GM12878 (cell line): ENCODE results near the gene WDR17. TPM values are rescaled to one million over a fixed set of nuclear protein-coding genes. Genes with fewer than 3 reads are reported as not detected.

Experiments
- ATAC-seq: fragments of 200-7000 bp; cut with Tn5 transposase; 3 replicates; pipeline ENCODE4 v1.9.1; 2020; ENCODE audit warnings: mild to moderate bottlenecking, moderate library complexity
- BruUV-seq: library from RNA; stranded (reverse); fragments of 400-500 nt; replicated peaks from 2 replicates; lab custom pipeline; 2021; lab: Mats Ljungman, UMichigan
- CTCF ChIA-PET: fragments of 300-600 bp; sonication (Branson Sonifier 250); formaldehyde crosslinking; extraction: SDS; loops from one replicate; lab custom pipeline; 2021; ENCODE audit warnings: inconsistent platforms; lab: Yijun Ruan, JAX
- POLR2A ChIA-PET: fragments of 350-600 bp; formaldehyde crosslinking; extraction: SDS; loops from one replicate; lab custom pipeline; 2021; ENCODE audit warnings: inconsistent platforms; lab: Charles Lee
- RAD21 ChIA-PET: fragments of 300-600 bp; sonication (Branson Sonifier 250); formaldehyde crosslinking; loops from one replicate; lab custom pipeline; 2023; ENCODE audit warnings: antibody characterized with exemption; ENCODE audit not compliant: unreplicated experiment; lab: Charles Lee
- SMC1A ChIA-PET: fragments of 300-600 bp; sonication (Branson Sonifier 250); formaldehyde crosslinking; loops from one replicate; lab custom pipeline; 2023; ENCODE audit not compliant: unreplicated experiment, uncharacterized antibody; lab: Charles Lee
- DNase-seq: peaks from one replicate; pipeline ENCODE4 v3.0.0-alpha.2; 2011; ENCODE audit warnings: low read depth, low spot score
- FAIRE-seq: peaks from 3 replicates; lab custom pipeline; 2011; peaks lifted over from hg19 to GRCh38; lab: Jason Lieb, UNC
- H2AFZ ChIP-seq: 2 replicates; pipeline ENCODE4 v1.6.0; 2011; ENCODE audit warnings: low read depth, low read length, control low read depth; ENCODE audit not compliant: control insufficient read depth
- H3K27ac ChIP-seq: 2 replicates; pipeline ENCODE4 v1.5.1; 2011; ENCODE audit warnings: control low read depth; ENCODE audit not compliant: control insufficient read depth, insufficient read depth
- H3K27me3 ChIP-seq, 2 experiments: replicated peaks in 1 of 2; 2 replicates each; pipeline versions ENCODE4 v1.6.0 to v1.6.1; 2011; ENCODE audit warnings: low read length in 1 of 2; ENCODE audit not compliant: control insufficient read depth in 2 of 2, insufficient read depth in 2 of 2
- H3K36me3 ChIP-seq, 2 experiments: 2 replicates each; pipeline ENCODE4 v1.5.1; 2011; ENCODE audit warnings: low read length in 1 of 2; ENCODE audit not compliant: control insufficient read depth in 2 of 2, insufficient read depth in 2 of 2
- H3K4me1 ChIP-seq: 2 replicates; pipeline ENCODE4 v1.6.1; 2011; ENCODE audit warnings: mild to moderate bottlenecking, low read length, moderate library complexity, mixed read lengths; ENCODE audit not compliant: control insufficient read depth, insufficient read depth
- H3K4me2 ChIP-seq: 2 replicates; pipeline ENCODE4 v1.6.0; 2011; ENCODE audit warnings: control low read depth; ENCODE audit not compliant: control insufficient read depth, insufficient read depth
- H3K4me3 ChIP-seq: fragments of 200-600 bp; sonication (generic); 2 replicates; pipeline ENCODE4 v1.5.1; 2016
- H3K79me2 ChIP-seq: 2 replicates; pipeline ENCODE4 v1.6.0; 2011; ENCODE audit warnings: low read length; ENCODE audit not compliant: control insufficient read depth, insufficient read depth
- H3K9ac ChIP-seq: 2 replicates; pipeline ENCODE4 v1.8.0; 2011; ENCODE audit warnings: low read length, control low read depth, mixed read lengths; ENCODE audit not compliant: control insufficient read depth, insufficient read depth
- H3K9me3 ChIP-seq: replicated peaks from 3 replicates; pipeline ENCODE4 v1.5.1; 2011; ENCODE audit warnings: mild to moderate bottlenecking, low read length; ENCODE audit not compliant: control insufficient read depth, insufficient read depth
- H4K20me1 ChIP-seq: 2 replicates; pipeline ENCODE4 v1.6.0; 2011; ENCODE audit not compliant: control insufficient read depth, insufficient read depth
- LARP7 ChIP-seq: fragments of 450-650 bp; IDR thresholded peaks from 2 replicates; pipeline ENCODE4 v1.6.1; 2017; ENCODE audit warnings: mild to moderate bottlenecking
- YY1 ChIP-seq: IDR thresholded peaks from 2 replicates; pipeline ENCODE4 v1.6.1; 2011; ENCODE audit warnings: low read depth, mild to moderate bottlenecking, low read length
- WGBS: methylation state at CpG from one replicate; pipeline ENCODE4 v1.1.6; 2016; ENCODE audit warnings: low lambda C conversion rate; ENCODE audit not compliant: insufficient replicate concordance, insufficient coverage; ENCODE audit errors: missing lambda C conversion rate; 5-methylcytosine and 5-hydroxymethylcytosine counted together
- in situ Hi-C: fragments of 300-500 bp; cut with MboI; formaldehyde crosslinking; loops from 9 replicates; pipeline ENCODE4 v1.14.3; 2018; ENCODE audit warnings: mixed read lengths
- intact Hi-C: fragments of 100-400 bp; cut with micrococcal nuclease; formaldehyde crosslinking; loops from one replicate; pipeline ENCODE4 v1.14.2; 2022; ENCODE audit not compliant: unreplicated experiment
- polyA plus RNA-seq, 11 experiments: library from polyadenylated mRNA; depleted of rRNA in 4 of 11; unstranded in 6 of 11; stranded (reverse) in 5 of 11; fragments of >200 nt; fragmentation: Nextera tagmentation in 4 of 11; fragmentation: Illumina TruSeq in 1 of 11; extraction: Ambion mirVana in 4 of 11; extraction: Trizol in 1 of 11; gene quantifications; 1 replicate in 1 of 11; 2 replicates in 10 of 11; pipeline versions ENCODE4 v1.2.1 to v1.2.3, GENCODE V29; 2011 to 2016; ENCODE audit warnings: inconsistent platforms in 2 of 11, missing spikeins in 2 of 11, low read depth in 1 of 11
- total RNA-seq, 4 experiments: library from RNA; depleted of rRNA in 3 of 4; stranded (reverse); fragments of >200 nt in 3 of 4; fragmentation: Illumina TruSeq in 1 of 4; extraction: Trizol in 1 of 4; gene quantifications; 2 replicates each; pipeline versions ENCODE4 v1.2.1 to v1.2.3, GENCODE V29; 2013 to 2021
- TF ChIP-seq, protein P1 (sequence below): fragments of 450-650 bp; conservative IDR thresholded peaks from 2 replicates; pipeline ENCODE4 v1.6.1; 2017; ENCODE audit warnings: mild to moderate bottlenecking, moderate library complexity

WDR17 gene
- total and polyA plus RNA-seq, 10 of the 15 experiments (the other 5 are each of a cell fraction or from before 2014, with no cell fraction given), result 0.43 to 3.8 (median 2.8) TPM

DNA sequence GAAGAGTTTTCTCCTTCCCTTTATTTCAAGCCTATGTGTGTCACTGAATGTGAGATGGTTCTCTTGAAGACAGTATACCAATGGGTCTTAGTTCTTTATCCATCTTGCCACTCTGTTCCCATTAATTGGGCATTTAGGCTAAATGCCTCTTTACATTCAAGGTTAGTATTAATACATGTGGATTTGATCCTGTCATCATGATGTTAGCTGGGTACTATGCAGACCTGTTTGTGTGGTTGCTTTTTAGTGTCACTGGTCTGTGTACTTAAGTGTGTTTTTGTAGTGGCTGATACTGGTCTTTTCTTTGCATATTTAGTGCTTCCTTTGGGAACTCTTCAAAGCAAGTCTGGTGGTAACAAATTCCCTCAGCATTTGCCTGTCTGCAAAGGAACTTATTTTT is 23.4 kb upstream of the WDR17 start (continued):
- TF ChIP-seq, protein P1, sequence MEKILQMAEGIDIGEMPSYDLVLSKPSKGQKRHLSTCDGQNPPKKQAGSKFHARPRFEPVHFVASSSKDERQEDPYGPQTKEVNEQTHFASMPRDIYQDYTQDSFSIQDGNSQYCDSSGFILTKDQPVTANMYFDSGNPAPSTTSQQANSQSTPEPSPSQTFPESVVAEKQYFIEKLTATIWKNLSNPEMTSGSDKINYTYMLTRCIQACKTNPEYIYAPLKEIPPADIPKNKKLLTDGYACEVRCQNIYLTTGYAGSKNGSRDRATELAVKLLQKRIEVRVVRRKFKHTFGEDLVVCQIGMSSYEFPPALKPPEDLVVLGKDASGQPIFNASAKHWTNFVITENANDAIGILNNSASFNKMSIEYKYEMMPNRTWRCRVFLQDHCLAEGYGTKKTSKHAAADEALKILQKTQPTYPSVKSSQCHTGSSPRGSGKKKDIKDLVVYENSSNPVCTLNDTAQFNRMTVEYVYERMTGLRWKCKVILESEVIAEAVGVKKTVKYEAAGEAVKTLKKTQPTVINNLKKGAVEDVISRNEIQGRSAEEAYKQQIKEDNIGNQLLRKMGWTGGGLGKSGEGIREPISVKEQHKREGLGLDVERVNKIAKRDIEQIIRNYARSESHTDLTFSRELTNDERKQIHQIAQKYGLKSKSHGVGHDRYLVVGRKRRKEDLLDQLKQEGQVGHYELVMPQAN, result no peak
- TF ChIP-seq LARP7, result no peak

DNA sequence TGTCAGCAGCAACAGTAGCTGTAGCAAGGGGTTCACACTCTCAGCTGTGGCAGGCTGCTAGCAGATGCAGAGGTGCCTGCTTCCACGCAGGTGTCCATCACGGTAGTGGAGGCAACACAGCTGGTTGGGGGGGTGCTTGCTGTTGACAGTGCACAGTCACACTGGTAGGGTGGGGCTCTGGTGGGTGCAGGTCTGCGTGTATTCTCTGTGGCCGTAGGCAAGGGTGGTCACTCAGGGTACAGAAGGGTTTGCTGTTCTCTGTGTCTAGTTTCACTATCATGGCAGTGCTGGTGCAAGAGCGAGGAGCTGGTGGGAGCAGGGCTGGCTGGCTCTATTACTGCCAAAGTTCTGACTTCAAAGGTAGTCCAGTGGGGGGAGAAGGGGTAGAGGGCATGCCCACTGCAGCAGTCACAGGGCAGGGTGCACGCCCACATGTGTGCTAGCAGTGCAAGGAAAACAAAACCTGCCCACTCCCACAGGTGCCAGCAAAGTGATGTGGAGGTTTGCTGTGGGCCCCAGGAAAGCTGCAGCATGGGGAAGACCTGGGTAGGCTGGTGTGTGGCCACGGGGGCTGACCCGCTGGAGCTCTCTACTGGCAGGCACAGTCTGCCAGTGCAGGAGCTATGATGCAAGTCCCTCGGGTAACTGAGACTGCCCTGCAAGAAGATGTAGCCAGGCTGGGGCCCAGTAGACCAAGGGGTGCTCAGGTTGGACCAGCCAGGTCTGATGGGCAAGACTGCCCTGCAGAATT is 21.6 kb upstream of the WDR17 start:
- Histone ChIP-seq H3K27ac (no peak overlapping the region), H3K79me2 (no peaks in the 10 kb centered on the region), H3K36me3 (no peaks in the 10 kb centered on the region), H3K9ac (no peak overlapping the region), H3K9me3 (no peaks in the 10 kb centered on the region; the same call in 2 of the 3 replicates), H3K27me3 (no peaks in the 10 kb centered on the region; a peak in 1 of 4 replicates), H2AFZ (no peak overlapping the region), H3K4me3 (no peak overlapping the region), H3K4me1 (no peaks in the 10 kb centered on the region), H3K4me2 (no peak overlapping the region), H4K20me1 (no peaks in the 10 kb centered on the region)
- no peak for TF ChIP-seq YY1
- intact Hi-C loops, result no loop called here
- 25% methylated on average over 9 of the region's 9 CpGs for WGBS
- FAIRE-seq (no peak), ATAC-seq (no peak), DNase-seq (no peak)
- ChIA-PET RAD21 (no interaction called here), SMC1A (no interaction called here), CTCF (interaction anchor here (1.3 kb wide), 1 partner anchor 31 kb away, joined by 3 read pairs; no protein-coding TSS in a partner anchor), POLR2A (no interaction called here)
- no TSS peak for BruUV-seq
- in situ Hi-C loops, result loop anchor here (25.0 kb wide), 1 partner anchor 293 kb away; no protein-coding TSS in a partner anchor
